Stimulated activated CD4-positive, alpha-beta T cell treated with anti-CD3 and anti-CD28 coated beads, Interleukin-15, amount 100 ng/mL, for 24 hours (primary cell): ENCODE data around the gene CELF4.

Experiments used
- DNase-seq: peaks from one replicate; pipeline ENCODE4 v3.0.0-alpha.2; 2020

CELF4 gene

DNA sequence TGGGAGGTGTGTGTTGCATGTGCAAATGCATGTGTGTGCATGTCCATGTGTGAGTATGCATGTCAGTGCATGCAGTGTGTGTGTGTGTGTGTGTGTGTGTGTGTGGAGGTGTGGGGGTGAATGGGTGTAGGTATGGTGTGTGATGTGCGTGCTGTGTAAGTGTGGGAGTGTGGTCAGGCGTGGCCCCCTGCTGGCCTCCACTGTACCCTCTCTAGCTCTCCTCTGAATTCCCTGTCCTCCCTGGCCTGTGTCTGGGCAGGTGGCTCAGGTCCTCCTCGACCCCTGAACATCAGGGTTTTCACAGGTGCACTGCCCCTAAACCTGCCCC, 230.2 kb downstream of the CELF4 start:
- DNase-seq = no peak

DNA sequence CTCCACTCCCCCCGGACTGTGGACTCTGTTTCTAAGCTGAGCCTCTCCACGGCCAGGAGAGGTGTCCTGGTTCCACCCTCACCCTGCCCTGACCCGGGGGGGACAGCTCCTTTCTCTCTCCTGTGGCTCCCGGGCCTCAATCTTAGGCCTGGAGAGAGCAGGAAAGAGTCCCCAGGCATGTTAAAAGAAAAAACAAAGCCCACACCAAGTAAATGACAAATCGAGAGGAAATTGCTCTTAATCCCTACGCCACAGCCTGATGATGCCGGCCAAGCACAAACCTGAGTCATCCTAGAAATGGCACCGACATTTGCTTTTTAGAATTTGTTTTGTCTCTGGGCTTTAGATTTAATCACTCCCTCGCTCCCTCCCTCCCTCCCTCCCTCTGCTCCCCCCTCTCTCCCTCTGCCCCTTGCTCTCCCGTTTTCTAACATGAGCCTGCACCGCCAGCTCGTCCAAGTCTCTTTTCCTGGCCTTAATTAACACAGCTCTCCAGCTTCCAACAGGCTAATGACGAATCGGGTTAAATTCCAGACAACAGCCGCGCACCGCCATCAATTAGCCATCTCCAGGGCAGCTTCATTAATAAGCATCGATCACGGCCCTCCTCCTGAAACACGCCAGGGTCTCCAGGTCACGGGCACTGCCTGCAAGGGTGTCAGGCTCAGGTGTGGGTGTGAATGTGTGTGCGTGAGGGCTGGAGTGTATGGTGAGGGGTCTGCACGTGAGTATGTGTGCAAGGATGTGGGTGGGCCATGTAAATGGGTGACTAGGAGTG, 230.8 kb downstream of the CELF4 start:
- DNase-seq = no peak

DNA sequence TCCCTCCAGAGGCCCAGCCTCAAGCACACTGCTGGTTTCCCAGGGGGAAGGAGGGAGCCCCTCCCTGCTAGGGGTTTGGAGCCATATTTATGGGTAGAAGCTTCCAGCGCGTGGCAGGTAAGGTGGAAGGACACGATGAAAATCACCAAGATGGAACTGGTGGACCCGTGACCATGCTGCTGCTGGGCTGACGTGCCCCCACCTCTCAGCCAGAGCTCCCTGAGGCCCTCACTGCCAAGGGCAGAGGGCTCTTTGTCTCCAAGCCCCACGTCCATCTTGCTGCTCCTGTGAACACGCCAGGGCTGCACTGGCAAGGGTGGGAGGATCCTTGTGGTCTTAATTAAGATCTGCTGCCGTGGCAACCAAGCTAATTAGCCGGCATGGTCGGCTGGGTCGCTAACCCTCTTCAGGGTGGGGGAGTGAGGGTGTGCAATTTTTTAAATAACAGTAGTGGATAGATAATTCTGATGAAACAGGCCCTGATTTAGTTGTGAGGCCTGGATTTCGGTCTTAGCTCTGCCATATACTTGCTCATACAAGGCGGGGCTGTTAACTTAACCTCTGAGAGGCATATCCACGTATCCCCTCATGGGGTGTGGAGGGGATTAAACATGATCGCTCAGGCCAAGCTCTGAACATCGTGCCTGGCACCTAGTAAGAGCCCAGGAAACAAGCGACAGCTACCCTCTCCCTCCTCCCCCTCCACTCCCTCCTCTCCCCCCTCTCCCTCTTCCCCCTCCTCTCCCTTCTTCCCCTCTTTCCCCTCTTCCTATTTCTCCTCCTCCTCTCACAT, 232.8 kb downstream of the CELF4 start:
- no peak for DNase-seq

- DNase-seq = no peak
These were observed 233.4 kb downstream of the CELF4 start for GRCh38 chr18:37332219-37332618.

GRCh38 chr18:37330173-37330572, 235.4 kb downstream of the CELF4 start:
- DNase-seq = no peak

GRCh38 chr18:37328946-37329719, 236.5 kb downstream of the CELF4 start:
- DNase-seq = no peak

GRCh38 chr18:37327063-37327577, 238.5 kb downstream of the CELF4 start:
- no peak for DNase-seq

GRCh38 chr18:37322492-37323035, 243.0 kb downstream of the CELF4 start:
- peak; percentile 22 for DNase-seq

GRCh38 chr18:37321582-37322491, 243.8 kb downstream of the CELF4 start:
- no peak for DNase-seq

GRCh38 chr18:37320317-37320716, 245.3 kb downstream of the CELF4 start:
- no peak for DNase-seq

DNA sequence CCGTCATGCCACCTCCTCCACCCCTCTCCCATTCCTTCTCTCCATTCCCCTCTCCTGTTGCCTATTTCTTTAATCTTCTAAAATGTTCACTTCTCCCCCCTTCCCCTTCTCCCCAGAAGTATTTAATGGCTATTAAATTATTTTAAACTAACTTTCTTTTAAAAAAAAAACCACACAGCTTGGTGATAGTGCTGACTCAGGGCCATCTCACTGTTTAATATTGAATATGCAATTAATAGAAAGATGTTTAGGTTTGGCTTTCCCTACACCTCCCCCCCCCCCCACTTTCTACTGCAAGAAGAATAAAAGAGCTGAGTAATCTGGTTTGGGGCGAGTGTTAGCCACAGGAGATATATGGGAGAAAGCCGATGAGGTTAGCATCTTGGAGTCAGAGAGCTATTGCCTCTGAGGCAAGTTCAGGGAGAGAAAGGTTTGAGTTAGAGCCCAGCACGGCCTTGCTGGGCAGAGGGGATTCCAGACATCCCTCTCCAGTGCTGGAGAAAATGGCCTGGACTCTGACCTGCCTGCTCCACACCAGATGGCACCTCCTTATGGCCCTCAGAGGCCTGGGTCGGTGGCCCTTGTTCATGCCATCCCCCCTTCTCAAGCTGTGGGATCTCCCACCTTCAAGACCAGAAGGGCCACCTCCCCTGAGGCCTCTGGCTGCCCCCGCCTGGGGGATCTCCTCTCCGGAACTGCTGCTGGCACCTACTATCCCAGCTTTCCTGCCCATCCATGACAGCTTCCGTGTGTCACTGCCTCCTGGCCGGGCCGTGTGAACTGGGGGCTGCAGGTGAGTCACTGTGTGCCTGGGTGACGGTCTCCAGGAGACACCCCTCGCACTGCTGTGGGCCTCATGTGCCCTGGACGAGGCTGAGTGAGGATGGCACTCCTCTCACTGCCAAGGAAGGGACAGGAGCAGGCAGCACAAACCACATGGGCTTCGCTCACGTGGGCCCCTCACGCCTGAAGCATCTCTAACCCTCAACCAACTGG, 246.9 kb downstream of the CELF4 start:
- DNase-seq = no peak

DNA sequence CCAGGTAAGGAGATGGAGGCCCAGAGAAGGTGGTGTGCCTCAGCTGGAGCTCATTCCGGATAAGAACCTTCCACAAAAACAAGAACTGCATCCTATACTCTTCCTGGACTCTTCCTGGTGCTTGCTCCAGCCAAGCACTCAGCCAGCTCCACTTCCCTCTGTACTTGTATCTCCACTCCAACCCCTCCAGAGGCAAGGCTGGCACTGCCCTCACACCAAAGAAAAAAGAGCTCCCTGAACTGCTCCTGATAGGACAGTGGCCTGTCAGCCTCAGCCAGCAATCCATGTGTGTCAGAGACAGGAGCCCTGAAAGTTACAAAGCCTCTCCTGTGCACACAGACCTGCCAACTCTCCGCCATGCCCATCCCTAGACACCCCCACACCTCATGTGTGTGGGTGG, 248.1 kb downstream of the CELF4 start:
- DNase-seq = no peak

- DNase-seq = no peak
These were observed 249.1 kb downstream of the CELF4 start for GRCh38 chr18:37316468-37316867.

- DNase-seq = no peak
These were observed 249.7 kb downstream of the CELF4 start for GRCh38 chr18:37315935-37316334.

- no peak for DNase-seq
These were observed 251.1 kb downstream of the CELF4 start for GRCh38 chr18:37314534-37314933.

DNA sequence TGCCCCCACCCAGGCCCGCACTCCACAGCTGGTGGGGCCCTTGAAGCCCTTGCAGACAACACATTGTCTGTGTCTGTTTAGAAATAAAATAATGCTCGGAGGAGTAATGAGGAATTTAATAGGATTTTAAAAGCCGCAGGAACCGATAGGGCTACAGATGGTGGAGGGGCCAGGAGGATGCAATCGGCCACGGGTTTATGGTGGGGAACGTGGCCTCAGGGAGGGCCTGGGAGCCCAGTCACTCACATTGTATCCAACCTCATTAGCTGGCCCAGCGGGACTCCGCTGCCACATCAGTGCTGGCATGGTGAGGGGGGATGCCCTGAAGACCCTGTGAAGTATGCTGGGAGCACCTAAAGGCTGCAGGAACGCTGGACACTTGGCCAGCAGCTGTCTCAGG, 252.0 kb downstream of the CELF4 start:
- DNase-seq = no peak

DNA sequence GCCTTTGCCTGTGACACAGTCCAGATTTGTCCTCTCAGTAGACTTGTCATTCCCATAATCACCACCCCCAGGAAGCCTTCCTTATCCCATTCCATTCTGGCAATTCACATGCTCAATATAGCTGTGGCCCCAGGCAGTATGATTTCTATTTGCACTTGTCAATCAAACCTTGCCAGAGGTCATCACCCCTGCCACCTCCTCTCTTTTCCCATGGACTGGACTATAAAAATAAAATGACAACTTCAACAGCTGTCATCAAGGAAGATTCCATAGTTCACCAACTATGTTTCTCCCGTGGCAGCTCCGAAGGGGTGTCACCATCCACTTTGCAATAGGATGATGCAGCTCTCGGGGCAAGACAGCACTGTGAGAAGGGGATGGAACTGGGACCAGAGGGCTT, 255.7 kb downstream of the CELF4 start:
- no peak for DNase-seq

- DNase-seq = no peak
These were observed 256.5 kb downstream of the CELF4 start for GRCh38 chr18:37309059-37309458.

DNA sequence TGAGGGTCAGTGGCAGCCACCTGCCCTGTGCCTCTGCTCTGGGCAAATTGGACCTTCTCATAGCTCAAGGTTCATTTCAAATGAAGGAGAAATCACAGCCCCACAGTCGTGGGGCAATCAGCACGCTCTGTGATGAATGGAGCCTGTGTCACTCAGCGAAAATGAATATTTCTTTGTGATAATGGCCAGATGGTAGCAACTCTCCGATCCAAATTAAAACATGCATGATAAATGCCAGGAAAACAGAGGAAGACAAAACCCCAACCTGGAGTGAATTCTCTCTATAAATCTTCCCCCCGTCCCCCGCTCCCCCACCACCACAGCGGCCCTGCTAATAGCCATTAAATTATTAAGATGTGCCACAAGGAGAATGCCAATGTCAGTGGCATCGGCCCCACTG, 258.4 kb downstream of the CELF4 start:
- no peak for DNase-seq

DNA sequence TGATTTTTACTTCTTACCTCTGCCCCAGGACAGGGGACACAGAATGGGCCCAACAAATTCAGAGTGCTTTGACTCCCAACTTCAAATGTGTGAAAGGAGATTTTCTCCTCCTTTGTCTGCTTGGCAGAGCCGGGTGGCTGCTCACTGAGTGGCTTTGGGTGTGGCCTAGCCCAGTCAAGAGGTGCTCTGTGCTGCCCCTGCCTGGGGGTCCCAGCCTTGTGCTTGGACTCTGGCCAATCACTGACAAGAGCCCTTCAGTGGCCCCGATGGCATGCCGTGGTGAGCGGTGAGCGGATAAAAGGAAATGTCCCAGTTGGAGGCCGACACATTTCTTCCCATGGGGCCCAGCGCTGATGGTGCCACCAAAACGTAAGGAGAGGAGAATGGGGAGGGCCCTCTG, 259.2 kb downstream of the CELF4 start:
- no peak for DNase-seq

GRCh38 chr18:37305066-37305465, 260.5 kb downstream of the CELF4 start:
- DNase-seq = no peak
